K562 (cell line): ENCODE results near the gene METTL25B. TPM values are rescaled to one million over a fixed set of nuclear protein-coding genes. Genes with fewer than 3 reads are reported as not detected.

Experiments used
- CHD2 ChIP-seq: IDR thresholded peaks from 2 replicates; pipeline ENCODE4 v1.6.1; 2011; ENCODE audit warnings: low read depth, low read length
- EGR1 ChIP-seq: fragments of 450-650 bp; conservative IDR thresholded peaks from 2 replicates; pipeline ENCODE4 v1.6.1; 2017; ENCODE audit warnings: mild to moderate bottlenecking
- KLF1 ChIP-seq: fragments of 450-650 bp; IDR thresholded peaks from 2 replicates; pipeline ENCODE4 v1.6.1; 2016; ENCODE audit warnings: missing genetic modification characterization, missing compliant biosample characterization
- L3MBTL2 ChIP-seq: fragments of 450-650 bp; IDR thresholded peaks from 2 replicates; pipeline ENCODE4 v1.6.1; 2016; ENCODE audit warnings: mild to moderate bottlenecking, moderate library complexity
- NONO ChIP-seq, 2 experiments: fragments of 200-400 bp in 1 of 2; fragments of 450-650 bp in 1 of 2; formaldehyde crosslinking in 1 of 2; IDR thresholded peaks; 2 replicates each; pipeline ENCODE4 v1.6.1; 2017; ENCODE audit warnings: low read depth in 2 of 2, mild to moderate bottlenecking in 2 of 2, moderate library complexity in 2 of 2, low read length in 1 of 2
- PCBP2 ChIP-seq: fragments of 200-400 bp; formaldehyde crosslinking; IDR thresholded peaks from 2 replicates; pipeline ENCODE4 v1.6.1; 2018; ENCODE audit warnings: low read length, low read depth, mild to moderate bottlenecking, moderate library complexity; ENCODE audit not compliant: poor library complexity, severe bottlenecking
- PHF21A ChIP-seq: fragments of 450-650 bp; IDR thresholded peaks from 2 replicates; pipeline ENCODE4 v1.6.1; 2017; ENCODE audit warnings: low read depth, borderline replicate concordance
- RBM22 ChIP-seq: fragments of 200-400 bp; formaldehyde crosslinking; IDR thresholded peaks from 2 replicates; pipeline ENCODE4 v1.6.1; 2018; ENCODE audit warnings: low read length, low read depth; ENCODE audit not compliant: poor library complexity, severe bottlenecking
- SMARCB1 ChIP-seq: IDR thresholded peaks from 2 replicates; pipeline ENCODE4 v1.6.1; 2011; ENCODE audit warnings: improper control_type of control experiment, low read depth; ENCODE audit not compliant: insufficient read length
- polyA plus RNA-seq, 8 experiments: library from polyadenylated mRNA; depleted of rRNA in 4 of 8; stranded (reverse) in 5 of 8; unstranded in 3 of 8; fragments of >200 nt; fragmentation: Nextera tagmentation in 2 of 8; fragmentation: Illumina TruSeq in 1 of 8; extraction: Ambion mirVana in 2 of 8; extraction: Trizol in 1 of 8; gene quantifications; 2 replicates each; pipeline versions ENCODE4 v1.2.1 to v1.2.3, GENCODE V29; 2011 to 2014; ENCODE audit warnings: inconsistent platforms in 1 of 8, missing spikeins in 1 of 8
- total RNA-seq, 7 experiments: library from RNA; depleted of rRNA in 6 of 7; stranded (reverse); fragments of >200 nt in 6 of 7; fragmentation: Illumina TruSeq in 2 of 7; extraction: Trizol in 2 of 7; gene quantifications; 2 replicates each; pipeline versions ENCODE4 v1.2.1 to v1.2.3, GENCODE V29; 2011 to 2021; ENCODE audit warnings: low replicate concordance in 1 of 7
- TF ChIP-seq, protein P1 (sequence below): sonication (generic); formaldehyde crosslinking; IDR thresholded peaks from 2 replicates; pipeline ENCODE4 v1.5.0; 2020; ENCODE audit warnings: missing genetic modification reagents
- TF ChIP-seq, protein P2 (sequence below), 2 experiments: IDR thresholded peaks; 2 replicates each; pipeline ENCODE4 v1.6.1; 2011; ENCODE audit warnings: borderline replicate concordance in 1 of 2, control low read depth in 1 of 2, low read depth in 1 of 2, low read length in 1 of 2, mild to moderate bottlenecking in 1 of 2, mixed read lengths in 1 of 2, moderate library complexity in 1 of 2; ENCODE audit not compliant: insufficient read depth in 1 of 2, insufficient read length in 1 of 2, poor library complexity in 1 of 2, severe bottlenecking in 1 of 2; ENCODE audit errors: extremely low read depth in 1 of 2
- TF ChIP-seq, protein P3 (sequence below): sonication (generic); formaldehyde crosslinking; IDR thresholded peaks from 2 replicates; pipeline ENCODE4 v1.8.0; 2022; ENCODE audit warnings: missing genetic modification reagents, mild to moderate bottlenecking, borderline replicate concordance
- TF ChIP-seq, protein P4 (sequence below): IDR thresholded peaks from 2 replicates; pipeline ENCODE4 v1.6.1; 2011; ENCODE audit warnings: borderline replicate concordance, low read depth, mild to moderate bottlenecking, moderate library complexity, low read length; ENCODE audit not compliant: insufficient read depth, poor library complexity, severe bottlenecking
- TF ChIP-seq, protein P5 (sequence below), 2 experiments: IDR thresholded peaks; 2 replicates each; pipeline ENCODE4 v1.6.1; 2012; ENCODE audit warnings: improper control_type of control experiment in 2 of 2, low read depth in 2 of 2, low read length in 2 of 2, borderline replicate concordance in 1 of 2
- TF ChIP-seq, protein P6 (sequence below): fragments of 250-450 bp; sonication (Bioruptor Pico); IDR thresholded peaks from 2 replicates; pipeline ENCODE4 v1.8.0; 2021; ENCODE audit warnings: moderate library complexity, mild to moderate bottlenecking, inconsistent platforms
- TF ChIP-seq, protein P7 (sequence below): fragments of 450-650 bp; formaldehyde crosslinking; conservative IDR thresholded peaks from 2 replicates; pipeline ENCODE4 v1.4.0; 2022; ENCODE audit warnings: mild to moderate bottlenecking, missing genetic modification characterization

METTL25B gene
- total and polyA plus RNA-seq, 9 of the 15 experiments (the other 6 are each of a cell fraction or from before 2014, with no cell fraction given) = 7.7 to 48.3 (median 33.1) TPM

DNA sequence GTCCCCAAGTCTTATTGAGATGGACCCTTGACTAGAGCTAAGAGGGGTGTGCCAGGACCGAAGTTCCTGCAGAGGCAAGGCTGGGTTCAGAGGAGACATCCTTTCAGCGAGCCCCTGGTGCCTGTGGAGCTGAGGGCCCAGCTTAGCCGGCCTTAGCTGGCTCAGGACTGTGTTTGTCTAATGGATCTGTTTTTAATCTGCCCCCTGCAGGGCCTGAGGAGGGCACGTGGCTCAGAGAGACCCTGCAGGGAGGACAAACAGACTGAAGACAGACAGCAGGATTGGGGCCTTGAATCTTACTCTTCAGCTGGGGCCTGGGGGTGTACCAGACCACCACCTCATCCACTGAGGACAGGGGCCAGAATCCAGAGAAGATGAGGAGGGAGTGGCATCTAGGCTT lies 24.5 kb upstream of the METTL25B start (continued):
- TF ChIP-seq, protein P1, sequence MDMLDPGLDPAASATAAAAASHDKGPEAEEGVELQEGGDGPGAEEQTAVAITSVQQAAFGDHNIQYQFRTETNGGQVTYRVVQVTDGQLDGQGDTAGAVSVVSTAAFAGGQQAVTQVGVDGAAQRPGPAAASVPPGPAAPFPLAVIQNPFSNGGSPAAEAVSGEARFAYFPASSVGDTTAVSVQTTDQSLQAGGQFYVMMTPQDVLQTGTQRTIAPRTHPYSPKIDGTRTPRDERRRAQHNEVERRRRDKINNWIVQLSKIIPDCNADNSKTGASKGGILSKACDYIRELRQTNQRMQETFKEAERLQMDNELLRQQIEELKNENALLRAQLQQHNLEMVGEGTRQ = peak; percentile 38
- TF ChIP-seq CHD2 (no peak), KLF1 (tag) (no peak), PCBP2 (no peak), EGR1 (no peak), RBM22 (no peak), L3MBTL2 (peak; percentile 53; the same call in 1 of the 2 replicates), PHF21A (no peak), NONO (IDR thresholded peaks at IDR 0.05; ENCODE audit: low read depth in 2 of 2, low read length in 1 of 2) (no peak), SMARCB1 (no peak)
- TF ChIP-seq, protein P2, sequence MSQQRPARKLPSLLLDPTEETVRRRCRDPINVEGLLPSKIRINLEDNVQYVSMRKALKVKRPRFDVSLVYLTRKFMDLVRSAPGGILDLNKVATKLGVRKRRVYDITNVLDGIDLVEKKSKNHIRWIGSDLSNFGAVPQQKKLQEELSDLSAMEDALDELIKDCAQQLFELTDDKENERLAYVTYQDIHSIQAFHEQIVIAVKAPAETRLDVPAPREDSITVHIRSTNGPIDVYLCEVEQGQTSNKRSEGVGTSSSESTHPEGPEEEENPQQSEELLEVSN (IDR thresholded peaks at IDR 0.05; ENCODE audit: borderline replicate concordance in 1 of 2, extremely low read depth in 1 of 2, insufficient read depth in 1 of 2, insufficient read length in 1 of 2, low read depth in 1 of 2, low read length in 1 of 2, poor library complexity in 1 of 2, severe bottlenecking in 1 of 2) = peak in 1 of 2 experiments; percentile 31
- TF ChIP-seq, protein P3, sequence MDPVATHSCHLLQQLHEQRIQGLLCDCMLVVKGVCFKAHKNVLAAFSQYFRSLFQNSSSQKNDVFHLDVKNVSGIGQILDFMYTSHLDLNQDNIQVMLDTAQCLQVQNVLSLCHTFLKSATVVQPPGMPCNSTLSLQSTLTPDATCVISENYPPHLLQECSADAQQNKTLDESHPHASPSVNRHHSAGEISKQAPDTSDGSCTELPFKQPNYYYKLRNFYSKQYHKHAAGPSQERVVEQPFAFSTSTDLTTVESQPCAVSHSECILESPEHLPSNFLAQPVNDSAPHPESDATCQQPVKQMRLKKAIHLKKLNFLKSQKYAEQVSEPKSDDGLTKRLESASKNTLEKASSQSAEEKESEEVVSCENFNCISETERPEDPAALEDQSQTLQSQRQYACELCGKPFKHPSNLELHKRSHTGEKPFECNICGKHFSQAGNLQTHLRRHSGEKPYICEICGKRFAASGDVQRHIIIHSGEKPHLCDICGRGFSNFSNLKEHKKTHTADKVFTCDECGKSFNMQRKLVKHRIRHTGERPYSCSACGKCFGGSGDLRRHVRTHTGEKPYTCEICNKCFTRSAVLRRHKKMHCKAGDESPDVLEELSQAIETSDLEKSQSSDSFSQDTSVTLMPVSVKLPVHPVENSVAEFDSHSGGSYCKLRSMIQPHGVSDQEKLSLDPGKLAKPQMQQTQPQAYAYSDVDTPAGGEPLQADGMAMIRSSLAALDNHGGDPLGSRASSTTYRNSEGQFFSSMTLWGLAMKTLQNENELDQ = no peak
- TF ChIP-seq, protein P4, sequence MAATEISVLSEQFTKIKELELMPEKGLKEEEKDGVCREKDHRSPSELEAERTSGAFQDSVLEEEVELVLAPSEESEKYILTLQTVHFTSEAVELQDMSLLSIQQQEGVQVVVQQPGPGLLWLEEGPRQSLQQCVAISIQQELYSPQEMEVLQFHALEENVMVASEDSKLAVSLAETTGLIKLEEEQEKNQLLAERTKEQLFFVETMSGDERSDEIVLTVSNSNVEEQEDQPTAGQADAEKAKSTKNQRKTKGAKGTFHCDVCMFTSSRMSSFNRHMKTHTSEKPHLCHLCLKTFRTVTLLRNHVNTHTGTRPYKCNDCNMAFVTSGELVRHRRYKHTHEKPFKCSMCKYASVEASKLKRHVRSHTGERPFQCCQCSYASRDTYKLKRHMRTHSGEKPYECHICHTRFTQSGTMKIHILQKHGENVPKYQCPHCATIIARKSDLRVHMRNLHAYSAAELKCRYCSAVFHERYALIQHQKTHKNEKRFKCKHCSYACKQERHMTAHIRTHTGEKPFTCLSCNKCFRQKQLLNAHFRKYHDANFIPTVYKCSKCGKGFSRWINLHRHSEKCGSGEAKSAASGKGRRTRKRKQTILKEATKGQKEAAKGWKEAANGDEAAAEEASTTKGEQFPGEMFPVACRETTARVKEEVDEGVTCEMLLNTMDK = peak; percentile 78
- TF ChIP-seq, protein P5, sequence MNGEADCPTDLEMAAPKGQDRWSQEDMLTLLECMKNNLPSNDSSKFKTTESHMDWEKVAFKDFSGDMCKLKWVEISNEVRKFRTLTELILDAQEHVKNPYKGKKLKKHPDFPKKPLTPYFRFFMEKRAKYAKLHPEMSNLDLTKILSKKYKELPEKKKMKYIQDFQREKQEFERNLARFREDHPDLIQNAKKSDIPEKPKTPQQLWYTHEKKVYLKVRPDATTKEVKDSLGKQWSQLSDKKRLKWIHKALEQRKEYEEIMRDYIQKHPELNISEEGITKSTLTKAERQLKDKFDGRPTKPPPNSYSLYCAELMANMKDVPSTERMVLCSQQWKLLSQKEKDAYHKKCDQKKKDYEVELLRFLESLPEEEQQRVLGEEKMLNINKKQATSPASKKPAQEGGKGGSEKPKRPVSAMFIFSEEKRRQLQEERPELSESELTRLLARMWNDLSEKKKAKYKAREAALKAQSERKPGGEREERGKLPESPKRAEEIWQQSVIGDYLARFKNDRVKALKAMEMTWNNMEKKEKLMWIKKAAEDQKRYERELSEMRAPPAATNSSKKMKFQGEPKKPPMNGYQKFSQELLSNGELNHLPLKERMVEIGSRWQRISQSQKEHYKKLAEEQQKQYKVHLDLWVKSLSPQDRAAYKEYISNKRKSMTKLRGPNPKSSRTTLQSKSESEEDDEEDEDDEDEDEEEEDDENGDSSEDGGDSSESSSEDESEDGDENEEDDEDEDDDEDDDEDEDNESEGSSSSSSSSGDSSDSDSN (IDR thresholded peaks at IDR 0.05; ENCODE audit: borderline replicate concordance in 1 of 2, low read depth in 2 of 2, low read length in 2 of 2) = no peak
- TF ChIP-seq, protein P6, sequence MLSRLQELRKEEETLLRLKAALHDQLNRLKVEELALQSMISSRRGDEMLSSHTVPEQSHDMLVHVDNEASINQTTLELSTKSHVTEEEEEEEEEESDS (CRISPR knock-in tag) = no peak
- TF ChIP-seq, protein P7, sequence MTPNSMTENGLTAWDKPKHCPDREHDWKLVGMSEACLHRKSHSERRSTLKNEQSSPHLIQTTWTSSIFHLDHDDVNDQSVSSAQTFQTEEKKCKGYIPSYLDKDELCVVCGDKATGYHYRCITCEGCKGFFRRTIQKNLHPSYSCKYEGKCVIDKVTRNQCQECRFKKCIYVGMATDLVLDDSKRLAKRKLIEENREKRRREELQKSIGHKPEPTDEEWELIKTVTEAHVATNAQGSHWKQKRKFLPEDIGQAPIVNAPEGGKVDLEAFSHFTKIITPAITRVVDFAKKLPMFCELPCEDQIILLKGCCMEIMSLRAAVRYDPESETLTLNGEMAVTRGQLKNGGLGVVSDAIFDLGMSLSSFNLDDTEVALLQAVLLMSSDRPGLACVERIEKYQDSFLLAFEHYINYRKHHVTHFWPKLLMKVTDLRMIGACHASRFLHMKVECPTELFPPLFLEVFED = no peak
